T47D (cell line): Measurements from ENCODE around the gene DOK7.

Experiments used
- DNase-seq, 2 experiments: peaks; one replicate each; pipeline versions ENCODE4 v3.0.0 to v3.0.0-alpha.2; 2011 to 2012; ENCODE audit warnings: low read depth in 1 of 2, low spot score in 1 of 2
- JUND ChIP-seq: IDR thresholded peaks from 2 replicates; pipeline ENCODE4 v1.6.1; 2012; ENCODE audit warnings: low read depth
- in situ Hi-C: cut with HindIII; loops from 2 replicates; pipeline ENCODE4 v1.10.0; 2016; ENCODE audit warnings: low sequenced_read_pairs, low pct_unique_long_range_greater_than_20kb

DOK7 gene

GRCh38 chr4:3462790-3463415 is at the start of gene DOK7:
TSS of gene DOK7 (plus strand) at chr4:3463306. CDS start at chr4:3463376, 70 bp downstream.
- in situ Hi-C loops = no loop called here
- TF ChIP-seq JUND = no peak
- peak in 1 of 2 experiments; percentile 60 for DNase-seq

- DNase-seq = no peak
- TF ChIP-seq JUND = no peak
- in situ Hi-C loops = no loop called here
These were observed 49.3 kb upstream of the DOK7 start for GRCh38 chr4:3413675-3414420.

- in situ Hi-C loops = no loop called here
- no peak for TF ChIP-seq JUND
- DNase-seq = no peak
These were observed 48.5 kb upstream of the DOK7 start for GRCh38 chr4:3414421-3415279.

- DNase-seq = no peak
- in situ Hi-C loops = no loop called here
- no peak for TF ChIP-seq JUND
These were observed 47.5 kb upstream of the DOK7 start for GRCh38 chr4:3415471-3416141.

GRCh38 chr4:3416270-3416669 is 46.8 kb upstream of the DOK7 start:
- no peak for TF ChIP-seq JUND
- in situ Hi-C loops = no loop called here
- no peak for DNase-seq

GRCh38 chr4:3416821-3417221 is 46.3 kb upstream of the DOK7 start:
- in situ Hi-C loops = no loop called here
- no peak for TF ChIP-seq JUND
- DNase-seq = no peak

- DNase-seq = no peak
- TF ChIP-seq JUND = no peak
- in situ Hi-C loops = no loop called here
These were observed 45.7 kb upstream of the DOK7 start for GRCh38 chr4:3417448-3417847.

GRCh38 chr4:3418029-3418762 is 44.9 kb upstream of the DOK7 start:
- no peak for DNase-seq
- no peak for TF ChIP-seq JUND
- in situ Hi-C loops = no loop called here

GRCh38 chr4:3419836-3420605 is 43.1 kb upstream of the DOK7 start:
- TF ChIP-seq JUND = no peak
- in situ Hi-C loops = no loop called here
- no peak for DNase-seq

GRCh38 chr4:3420606-3420955 is 42.5 kb upstream of the DOK7 start:
- no peak for DNase-seq
- no peak for TF ChIP-seq JUND
- in situ Hi-C loops = no loop called here

GRCh38 chr4:3420956-3421355 is 42.1 kb upstream of the DOK7 start:
- no peak for DNase-seq
- no peak for TF ChIP-seq JUND
- in situ Hi-C loops = no loop called here
